GM12864 (cell line): ENCODE measurements around the gene SSC4D.
A peak's percentile ranks its signal among the peaks of the same experiment; 100 is the strongest.

Experiments
- DNase-seq: peaks from one replicate; pipeline ENCODE4 v3.0.0-alpha.2; 2011; ENCODE audit warnings: low read depth
- H3K4me3 ChIP-seq: 2 replicates; pipeline ENCODE4 v1.5.1; 2011; ENCODE audit warnings: mild to moderate bottlenecking, low read depth, low read length, control low read depth
- TF ChIP-seq, protein P1 (sequence below): IDR thresholded peaks from 2 replicates; pipeline ENCODE4 v1.5.1; 2011; ENCODE audit warnings: low read depth, mild to moderate bottlenecking, moderate library complexity, low read length, control low read depth, inconsistent platforms; ENCODE audit errors: missing control alignments

SSC4D gene

DNA sequence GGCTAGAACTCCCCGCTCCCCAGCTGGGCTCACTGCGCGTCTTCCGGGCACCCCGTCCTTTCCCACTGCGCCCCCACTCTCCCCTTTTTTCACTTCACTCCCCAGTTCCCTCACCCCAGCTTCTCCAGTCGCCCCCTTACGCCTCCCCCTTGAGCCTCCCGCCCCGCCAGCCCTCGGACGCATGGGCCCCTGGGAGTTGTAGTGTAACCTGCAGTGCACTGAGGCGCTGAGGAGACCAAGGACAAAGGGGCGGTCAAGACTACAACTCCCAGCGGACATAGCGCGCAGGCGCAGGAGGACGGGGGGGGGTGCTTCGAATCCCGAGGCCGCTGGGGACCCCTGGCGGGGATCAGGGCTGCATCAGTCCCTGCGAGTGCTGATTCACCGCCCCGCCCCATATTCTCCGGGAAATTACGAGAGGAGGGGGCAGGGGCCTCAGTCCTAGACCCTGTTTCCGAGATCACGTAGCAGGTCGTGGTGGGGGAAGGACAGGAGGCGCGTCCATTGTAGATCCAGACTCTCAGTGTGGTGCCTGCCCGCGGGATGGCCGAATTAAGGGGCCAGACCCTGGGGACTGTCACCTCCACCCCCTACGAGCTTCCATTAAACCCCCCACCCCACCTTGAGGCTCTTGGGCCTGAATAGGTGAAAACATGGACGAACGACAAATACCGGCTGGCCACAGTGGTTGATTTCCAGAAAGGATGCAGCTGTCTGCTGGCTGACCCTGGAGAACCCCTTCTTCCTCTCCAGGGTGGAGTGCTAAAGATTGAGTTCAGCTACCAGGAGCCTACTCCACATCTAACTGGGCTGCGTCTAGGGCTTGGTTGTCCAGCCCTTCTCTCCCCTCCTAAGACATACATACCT is 50.2 kb downstream of the SSC4D start:
- TF ChIP-seq, protein P1, sequence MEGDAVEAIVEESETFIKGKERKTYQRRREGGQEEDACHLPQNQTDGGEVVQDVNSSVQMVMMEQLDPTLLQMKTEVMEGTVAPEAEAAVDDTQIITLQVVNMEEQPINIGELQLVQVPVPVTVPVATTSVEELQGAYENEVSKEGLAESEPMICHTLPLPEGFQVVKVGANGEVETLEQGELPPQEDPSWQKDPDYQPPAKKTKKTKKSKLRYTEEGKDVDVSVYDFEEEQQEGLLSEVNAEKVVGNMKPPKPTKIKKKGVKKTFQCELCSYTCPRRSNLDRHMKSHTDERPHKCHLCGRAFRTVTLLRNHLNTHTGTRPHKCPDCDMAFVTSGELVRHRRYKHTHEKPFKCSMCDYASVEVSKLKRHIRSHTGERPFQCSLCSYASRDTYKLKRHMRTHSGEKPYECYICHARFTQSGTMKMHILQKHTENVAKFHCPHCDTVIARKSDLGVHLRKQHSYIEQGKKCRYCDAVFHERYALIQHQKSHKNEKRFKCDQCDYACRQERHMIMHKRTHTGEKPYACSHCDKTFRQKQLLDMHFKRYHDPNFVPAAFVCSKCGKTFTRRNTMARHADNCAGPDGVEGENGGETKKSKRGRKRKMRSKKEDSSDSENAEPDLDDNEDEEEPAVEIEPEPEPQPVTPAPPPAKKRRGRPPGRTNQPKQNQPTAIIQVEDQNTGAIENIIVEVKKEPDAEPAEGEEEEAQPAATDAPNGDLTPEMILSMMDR = peak; percentile 60
- peak overlapping the region; percentile 89 for H3K4me3 ChIP-seq
- peak; percentile 94 for DNase-seq

DNA sequence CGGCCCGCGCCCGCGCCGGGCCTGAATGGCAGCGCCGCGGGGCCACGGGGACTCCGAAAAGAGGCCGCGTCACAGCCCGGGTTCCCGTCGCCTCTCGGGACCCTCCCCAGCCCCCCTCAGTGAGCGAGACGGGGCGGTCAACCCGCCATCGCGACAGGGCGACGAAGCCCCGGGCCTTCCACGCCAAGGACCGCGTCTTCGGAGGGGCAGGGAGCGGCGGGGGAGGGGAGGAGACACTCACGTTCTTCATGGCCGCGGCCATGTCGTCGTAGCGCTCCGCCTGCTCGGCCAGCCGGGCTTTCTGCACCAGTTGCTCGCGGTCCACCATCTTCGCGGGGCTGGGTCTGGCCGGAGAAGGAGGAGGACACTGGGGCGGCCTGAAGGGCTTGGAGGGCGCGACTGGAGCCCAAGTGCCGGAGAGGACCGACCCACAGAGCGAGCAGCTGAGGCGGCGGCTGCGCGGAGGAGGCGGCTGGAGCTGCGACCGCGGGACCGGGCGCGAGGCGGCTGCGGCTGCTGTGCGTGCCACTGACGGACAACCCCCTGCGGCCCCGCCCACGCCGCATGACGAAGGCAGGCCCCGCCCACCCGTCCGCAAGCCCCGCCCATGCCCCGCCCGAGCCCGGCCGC is 50.9 kb downstream of the SSC4D start, which contains the start of gene YWHAG:
YWHAG (minus strand) TSS at position 511 of the 630 bp plus-strand sequence; CDS start at position 328, 183 bp downstream.
- DNase-seq = peak; percentile 55
- TF ChIP-seq, protein P1 = no peak
- peak within 1 kb of the TSS; percentile 89 for H3K4me3 ChIP-seq

GRCh38 chr7:76358011-76358480 is 51.5 kb downstream of the SSC4D start:
- H3K4me3 ChIP-seq = peak overlapping the region; percentile 89
- TF ChIP-seq, protein P1 = no peak
- no peak for DNase-seq

GRCh38 chr7:76357475-76358010 is 52.0 kb downstream of the SSC4D start:
- peak overlapping the region; percentile 89 for H3K4me3 ChIP-seq
- no peak for DNase-seq
- TF ChIP-seq, protein P1 = no peak

- no peak for DNase-seq
- TF ChIP-seq, protein P1 = no peak
- H3K4me3 ChIP-seq = peak overlapping the region; percentile 89
Measured at GRCh38 chr7:76356823-76357222, 52.7 kb downstream of the SSC4D start.

DNA sequence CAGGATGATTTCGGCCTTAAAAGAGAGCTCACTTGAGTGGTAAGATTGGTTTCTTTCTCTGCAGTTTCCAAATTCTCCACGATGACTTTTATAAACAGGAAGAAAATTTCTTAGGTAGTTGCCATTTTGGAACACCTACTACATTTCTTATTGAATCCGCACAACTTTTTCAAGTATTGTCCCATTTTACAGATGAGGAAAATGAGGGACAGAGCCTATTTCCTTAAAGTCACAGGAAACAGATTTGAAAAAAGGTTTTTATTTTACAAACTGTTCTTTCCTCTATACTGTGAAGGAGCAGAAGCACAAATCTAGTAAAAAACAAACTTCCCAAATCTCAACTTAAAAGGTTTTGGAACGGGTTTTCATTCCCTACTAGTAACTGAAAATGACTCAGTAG is 53.4 kb downstream of the SSC4D start:
- H3K4me3 ChIP-seq = no peak overlapping the region
- TF ChIP-seq, protein P1 = no peak
- DNase-seq = no peak
